Mesenchymal stem cell (in vitro differentiated cells and primary cell): ENCODE results near the gene B3GAT1.

Source experiments
- DNase-seq: peaks from one replicate; pipeline ENCODE4 v3.0.0-alpha.2; 2013
- H2AFZ ChIP-seq: one replicate; pipeline ENCODE4 v1.6.1; 2013; ENCODE audit warnings: low read depth, mild to moderate bottlenecking, control low read depth, inconsistent platforms, low read length, moderate library complexity
- H2AK5ac ChIP-seq: 2 replicates; pipeline ENCODE4 v1.6.1; 2013; ENCODE audit warnings: low read length, moderate library complexity, mild to moderate bottlenecking, inconsistent platforms; ENCODE audit not compliant: severe bottlenecking
- H2BK120ac ChIP-seq: one replicate; pipeline ENCODE4 v1.6.1; 2013; ENCODE audit warnings: low read depth, mild to moderate bottlenecking, inconsistent platforms, low read length, moderate library complexity
- H2BK12ac ChIP-seq, 2 experiments: one replicate each; pipeline ENCODE4 v1.6.1; 2013; ENCODE audit warnings: inconsistent platforms in 2 of 2, low read length in 2 of 2, mild to moderate bottlenecking in 2 of 2, moderate library complexity in 2 of 2, control low read depth in 1 of 2
- H2BK15ac ChIP-seq: one replicate; pipeline ENCODE4 v1.6.1; 2013; ENCODE audit warnings: mild to moderate bottlenecking, low read depth, inconsistent platforms; ENCODE audit not compliant: poor library complexity, severe bottlenecking
- H2BK5ac ChIP-seq: 2 replicates; pipeline ENCODE4 v1.6.1; 2013; ENCODE audit warnings: low read depth, mild to moderate bottlenecking, low read length, control low read depth, inconsistent platforms; ENCODE audit not compliant: poor library complexity, severe bottlenecking
- H3K14ac ChIP-seq, 2 experiments: one replicate each; pipeline ENCODE4 v1.6.1; 2013; ENCODE audit warnings: inconsistent platforms in 2 of 2, low read length in 2 of 2, control low read depth in 1 of 2, mild to moderate bottlenecking in 1 of 2, moderate library complexity in 1 of 2
- H3K18ac ChIP-seq, 2 experiments: one replicate each; pipeline ENCODE4 v1.6.1; 2013; ENCODE audit warnings: inconsistent platforms in 2 of 2, low read length in 2 of 2, control low read depth in 1 of 2, low read depth in 1 of 2, mild to moderate bottlenecking in 1 of 2
- H3K23ac ChIP-seq, 2 experiments: one replicate each; pipeline ENCODE4 v1.6.1; 2013; ENCODE audit warnings: inconsistent platforms in 2 of 2, low read length in 2 of 2, mild to moderate bottlenecking in 2 of 2, moderate library complexity in 2 of 2, control low read depth in 1 of 2
- H3K27ac ChIP-seq: 2 replicates; pipeline ENCODE4 v1.5.1; 2013; ENCODE audit warnings: mild to moderate bottlenecking, moderate library complexity, low read length, control low read depth, inconsistent platforms; ENCODE audit not compliant: poor library complexity, severe bottlenecking
- H3K27me3 ChIP-seq, 2 experiments: 2 replicates each; pipeline versions ENCODE4 v1.6.1 to v1.7.0; 2013; ENCODE audit warnings: low read length in 2 of 2, mild to moderate bottlenecking in 2 of 2, moderate library complexity in 2 of 2, control low read depth in 1 of 2, inconsistent platforms in 1 of 2; ENCODE audit not compliant: control insufficient read depth in 1 of 2, insufficient read depth in 1 of 2
- H3K36me3 ChIP-seq, 2 experiments: 2 replicates each; pipeline versions ENCODE4 v1.6.1 to v1.7.0; 2013; ENCODE audit warnings: low read length in 2 of 2, control low read depth in 1 of 2, inconsistent platforms in 1 of 2, low read depth in 1 of 2, mild to moderate bottlenecking in 1 of 2; ENCODE audit not compliant: insufficient read depth in 2 of 2, control insufficient read depth in 1 of 2
- H3K4ac ChIP-seq, 2 experiments: one replicate each; pipeline ENCODE4 v1.6.1; 2013; ENCODE audit warnings: inconsistent platforms in 2 of 2, low read length in 2 of 2, mild to moderate bottlenecking in 2 of 2, moderate library complexity in 2 of 2, control low read depth in 1 of 2, low read depth in 1 of 2
- H3K4me1 ChIP-seq: 2 replicates; pipeline ENCODE4 v1.6.1; 2013; ENCODE audit warnings: low read depth, low read length, control low read depth; ENCODE audit not compliant: control insufficient read depth, insufficient read depth
- H3K4me2 ChIP-seq: 2 replicates; pipeline ENCODE4 v1.6.1; 2013; ENCODE audit warnings: low read length, mild to moderate bottlenecking, inconsistent platforms; ENCODE audit not compliant: poor library complexity, severe bottlenecking
- H3K4me3 ChIP-seq, 2 experiments: 2 replicates each; pipeline versions ENCODE4 v1.5.1 to v1.7.0; 2013; ENCODE audit warnings: low read length in 2 of 2, mild to moderate bottlenecking in 2 of 2, control low read depth in 1 of 2, low read depth in 1 of 2; ENCODE audit not compliant: insufficient read depth in 1 of 2
- H3K79me1 ChIP-seq: replicated peaks from 2 replicates; pipeline ENCODE4 v1.6.1; 2013; ENCODE audit warnings: mild to moderate bottlenecking, control low read depth, low read length, inconsistent platforms; ENCODE audit not compliant: poor library complexity, severe bottlenecking
- H3K9ac ChIP-seq: 2 replicates; pipeline ENCODE4 v1.7.0; 2013; ENCODE audit warnings: mild to moderate bottlenecking, low read length, moderate library complexity
- H3K9me3 ChIP-seq: 2 replicates; pipeline ENCODE4 v1.7.0; 2013; ENCODE audit warnings: mild to moderate bottlenecking, low read length; ENCODE audit not compliant: control insufficient read depth
- H4K8ac ChIP-seq: one replicate; pipeline ENCODE4 v1.6.1; 2013; ENCODE audit warnings: inconsistent platforms, mild to moderate bottlenecking, low read length, moderate library complexity
- H4K91ac ChIP-seq: one replicate; pipeline ENCODE4 v1.6.1; 2013; ENCODE audit warnings: mild to moderate bottlenecking, low read length, inconsistent platforms
- WGBS: methylation state at CpG from one replicate; pipeline ENCODE4 v1.1.7; 2013; ENCODE audit warnings: mixed read lengths; 5-methylcytosine and 5-hydroxymethylcytosine counted together

B3GAT1 gene

DNA sequence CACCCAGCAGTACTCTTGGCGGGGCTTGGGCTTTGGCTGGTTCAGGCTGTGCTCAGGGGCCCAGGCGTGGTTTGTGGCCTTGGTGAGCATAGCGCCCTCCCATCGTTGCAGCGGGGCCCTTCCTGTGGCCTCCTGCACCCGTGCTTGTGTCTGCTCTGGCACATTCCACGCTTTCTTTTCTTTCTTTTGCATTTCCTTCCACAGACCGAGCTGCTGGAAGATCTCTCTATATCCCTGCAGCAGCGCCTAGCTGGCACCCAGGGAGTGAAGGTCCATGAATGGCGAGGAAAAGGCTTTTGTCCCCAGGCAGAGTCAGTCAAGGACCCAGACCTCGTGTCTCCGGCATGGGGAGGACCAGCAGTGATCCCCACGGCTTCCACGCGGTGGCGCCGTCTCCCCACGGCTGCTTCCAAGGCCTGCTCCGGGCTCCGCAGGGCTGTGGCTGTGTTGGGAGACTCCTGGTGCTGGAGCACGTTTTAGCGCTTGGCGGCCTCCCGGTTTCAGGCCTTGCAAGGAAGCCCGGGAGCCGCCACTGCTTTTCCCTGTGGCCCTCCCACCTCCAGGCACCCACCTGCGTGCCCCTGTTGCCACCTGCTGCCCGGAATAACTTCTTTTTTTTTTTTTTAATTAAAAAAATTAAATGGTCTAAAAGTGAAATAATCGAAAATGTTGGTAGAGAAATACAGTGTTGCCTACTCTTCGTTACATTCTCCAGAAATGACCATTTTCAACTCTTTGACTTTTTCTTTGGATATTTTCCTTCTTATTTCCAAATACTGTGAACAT is 51.8 kb downstream of the B3GAT1 start:
- H3K14ac ChIP-seq = no peak overlapping the region
- H2BK120ac ChIP-seq = no peak overlapping the region
- H2AK5ac ChIP-seq = no peak overlapping the region
- H3K36me3 ChIP-seq = no peaks in the 10 kb centered on the region
- no peaks in the 10 kb centered on the region for H3K9me3 ChIP-seq
- no peak overlapping the region for H3K4ac ChIP-seq
- no peaks in the 10 kb centered on the region for H3K4me1 ChIP-seq
- no peak overlapping the region for H3K4me2 ChIP-seq
- H3K27me3 ChIP-seq = peaks cover 0 to 35% of the 10 kb centered on the region in 2 experiments
- no peak overlapping the region for H2BK15ac ChIP-seq
- no peak overlapping the region for H3K9ac ChIP-seq
- H3K4me3 ChIP-seq = no peak overlapping the region
- no peaks in the 10 kb centered on the region for H3K79me1 ChIP-seq
- DNase-seq = peak; percentile 5
- no peak overlapping the region for H4K91ac ChIP-seq
- WGBS = 31% methylated on average over 22 of the region's 30 CpGs
- H2BK5ac ChIP-seq = no peak overlapping the region
- H2AFZ ChIP-seq = no peak overlapping the region
- H4K8ac ChIP-seq = no peak overlapping the region
- no peak overlapping the region for H3K27ac ChIP-seq
- H3K23ac ChIP-seq = no peak overlapping the region
- H3K18ac ChIP-seq = no peak overlapping the region
- H2BK12ac ChIP-seq = no peak overlapping the region

DNA sequence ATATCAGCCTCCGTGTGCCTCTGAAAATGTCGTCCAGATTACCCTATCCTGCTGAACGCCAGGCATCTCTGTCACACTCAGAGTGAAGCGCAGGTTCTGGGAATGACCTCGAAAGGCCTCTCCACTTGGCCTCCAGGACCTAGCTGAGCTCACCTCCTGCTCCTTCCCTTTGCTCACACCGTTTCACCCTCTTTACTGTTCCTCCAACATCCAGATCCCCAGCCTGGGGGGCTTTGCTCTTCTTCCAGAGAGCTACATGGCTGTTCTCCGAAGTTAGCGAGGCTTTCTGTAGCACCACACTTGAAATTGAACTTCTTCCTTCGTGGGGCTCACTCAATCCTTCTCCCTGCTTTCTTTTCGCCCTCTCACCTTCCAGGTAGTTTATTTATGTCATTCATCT is 52.4 kb downstream of the B3GAT1 start:
- DNase-seq = no peak
- H3K4ac ChIP-seq = no peak overlapping the region
- H3K36me3 ChIP-seq = no peaks in the 10 kb centered on the region
- no peak overlapping the region for H2AFZ ChIP-seq
- H3K9ac ChIP-seq = no peak overlapping the region
- H3K23ac ChIP-seq = no peak overlapping the region
- H3K4me1 ChIP-seq = no peaks in the 10 kb centered on the region
- WGBS = 79% methylated on average over 10 of the region's 10 CpGs
- H3K79me1 ChIP-seq = no peaks in the 10 kb centered on the region
- H4K8ac ChIP-seq = no peak overlapping the region
- no peak overlapping the region for H3K18ac ChIP-seq
- H3K27ac ChIP-seq = no peak overlapping the region
- no peaks in the 10 kb centered on the region for H3K9me3 ChIP-seq
- no peak overlapping the region for H2BK5ac ChIP-seq
- H3K4me2 ChIP-seq = no peak overlapping the region
- no peak overlapping the region for H3K4me3 ChIP-seq
- no peak overlapping the region for H4K91ac ChIP-seq
- peaks cover 0 to 35% of the 10 kb centered on the region in 2 experiments for H3K27me3 ChIP-seq
- no peak overlapping the region for H3K14ac ChIP-seq
- H2BK12ac ChIP-seq = no peak overlapping the region
- no peak overlapping the region for H2BK15ac ChIP-seq
- H2AK5ac ChIP-seq = no peak overlapping the region
- H2BK120ac ChIP-seq = no peak overlapping the region

DNA sequence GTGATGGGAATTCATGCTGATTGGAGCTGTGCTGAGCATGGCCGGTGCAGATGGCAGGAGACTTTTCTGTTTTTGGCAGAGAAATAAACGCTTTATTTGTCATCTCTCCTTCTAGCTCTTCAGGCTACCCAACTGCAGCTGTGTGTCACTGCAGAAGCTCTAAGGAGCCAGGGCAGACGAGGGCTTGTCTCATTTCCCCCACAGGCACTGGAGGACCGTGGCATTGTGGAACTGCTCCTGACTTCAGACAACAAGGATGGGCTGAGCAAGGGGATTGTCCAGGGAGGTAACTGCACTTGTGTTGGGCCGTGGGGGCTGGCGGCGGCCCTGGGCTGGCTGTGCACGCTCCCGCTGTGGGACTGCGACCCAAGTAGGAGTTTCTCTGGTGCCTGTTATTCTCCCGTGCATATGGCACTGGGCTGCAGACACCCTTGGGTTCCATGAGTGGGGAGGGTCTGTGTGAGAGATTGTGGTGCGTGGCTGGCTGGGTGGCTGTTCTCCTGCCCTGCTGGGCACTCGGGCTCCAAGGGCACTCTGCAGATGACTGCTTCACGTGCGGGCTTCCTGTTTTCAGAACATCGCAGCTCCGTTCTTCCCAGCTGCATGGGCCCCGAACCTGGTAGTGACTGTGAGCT is 53.1 kb downstream of the B3GAT1 start:
- Histone ChIP-seq H2AK5ac (no peak overlapping the region), H2BK12ac (no peak overlapping the region), H2BK5ac (no peak overlapping the region), H3K23ac (no peak overlapping the region), H3K14ac (no peak overlapping the region), H3K79me1 (no peaks in the 10 kb centered on the region), H3K18ac (no peak overlapping the region), H3K9me3 (no peaks in the 10 kb centered on the region), H3K4me2 (no peak overlapping the region), H2BK15ac (no peak overlapping the region), H3K4me1 (no peaks in the 10 kb centered on the region), H3K4me3 (no peak overlapping the region), H4K91ac (no peak overlapping the region), H3K9ac (no peak overlapping the region), H2BK120ac (no peak overlapping the region), H3K27ac (no peak overlapping the region), H2AFZ (no peak overlapping the region), H3K4ac (no peak overlapping the region), H3K27me3 (peaks cover 0 to 31% of the 10 kb centered on the region in 2 experiments), H3K36me3 (no peaks in the 10 kb centered on the region), H4K8ac (no peak overlapping the region)
- no peak for DNase-seq
- WGBS = 83% methylated on average over 18 of the region's 18 CpGs

DNA sequence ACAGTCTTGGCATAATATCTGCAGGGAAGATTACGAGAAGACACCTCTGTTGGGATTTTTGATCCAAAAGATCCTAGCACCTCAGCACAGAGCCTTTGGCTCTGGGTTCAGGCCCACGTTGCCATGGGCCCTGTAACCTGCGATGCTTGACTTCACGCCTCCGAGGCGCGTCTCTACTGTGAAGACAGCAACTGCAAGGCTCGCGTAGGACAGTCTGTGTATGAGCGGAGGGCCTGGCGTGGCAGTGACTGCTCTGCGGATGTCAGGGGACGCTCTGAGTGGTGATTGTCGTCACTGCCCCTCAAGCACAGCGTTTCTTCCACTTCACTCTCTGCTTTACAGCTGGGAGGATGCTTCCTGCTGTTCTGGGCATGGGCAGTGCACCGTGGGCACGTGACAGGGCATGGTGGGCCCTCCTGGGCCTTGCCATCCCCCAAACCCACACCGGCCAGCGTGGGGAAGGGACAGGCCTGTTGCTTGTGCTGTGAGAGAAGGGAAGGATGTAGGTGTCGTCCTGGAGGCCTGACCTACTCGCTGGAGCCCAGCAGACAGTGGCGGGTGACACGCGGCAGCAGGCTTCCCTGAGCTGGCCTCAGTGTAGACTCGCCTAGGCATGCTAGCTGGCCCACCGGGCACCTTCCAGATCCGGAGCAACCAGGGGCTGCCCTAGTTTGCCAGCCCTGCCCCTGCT is 53.7 kb downstream of the B3GAT1 start:
- 84% methylated on average over 26 of the region's 27 CpGs for WGBS
- Histone ChIP-seq H2AK5ac (no peak overlapping the region), H3K14ac (no peak overlapping the region), H3K9me3 (no peaks in the 10 kb centered on the region), H3K4ac (no peak overlapping the region), H3K4me2 (no peak overlapping the region), H3K23ac (no peak overlapping the region), H3K4me3 (no peak overlapping the region), H3K9ac (no peak overlapping the region), H3K27ac (no peak overlapping the region), H4K91ac (no peak overlapping the region), H2BK120ac (no peak overlapping the region), H3K79me1 (no peaks in the 10 kb centered on the region), H3K4me1 (no peaks in the 10 kb centered on the region), H3K27me3 (peaks cover 0 to 31% of the 10 kb centered on the region in 2 experiments), H3K18ac (no peak overlapping the region), H2BK15ac (no peak overlapping the region), H2BK5ac (no peak overlapping the region), H2AFZ (no peak overlapping the region), H3K36me3 (no peaks in the 10 kb centered on the region), H4K8ac (no peak overlapping the region), H2BK12ac (no peak overlapping the region)
- DNase-seq = no peak
